Measurements from ENCODE around the gene TENM4. TPM values are rescaled to one million over a fixed set of nuclear protein-coding genes. Genes with fewer than 3 reads are reported as not detected.

Gene TENM4
- total RNA-seq, 1 donor from 2014 or later, result 0.63 TPM

DNA sequence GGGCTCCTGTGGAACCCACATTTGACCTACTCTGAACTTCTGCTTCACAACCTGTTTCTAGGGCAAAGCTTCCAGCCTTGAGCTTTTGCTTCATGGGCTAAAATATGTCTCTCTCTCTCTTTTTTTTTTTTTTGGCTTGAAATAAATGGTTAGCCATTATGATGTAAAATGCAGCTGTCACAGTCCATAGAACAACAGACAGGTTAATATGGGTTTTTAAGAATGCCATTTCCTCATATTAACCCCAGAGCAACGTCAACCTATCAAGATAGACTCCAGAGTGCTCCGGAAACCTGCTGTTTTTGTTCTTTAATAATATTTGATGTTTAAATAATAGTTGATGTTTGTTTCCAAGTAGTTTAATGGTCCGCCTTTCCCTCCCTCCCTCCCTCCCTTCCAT lies 285.6 kb downstream of the TENM4 start:
- no peak for DNase-seq
- H3K27me3 ChIP-seq (ENCODE audit: low read depth), result peaks cover 11% of the 10 kb centered on the region
- no peaks in the 10 kb centered on the region for H3K36me3 ChIP-seq
- no peaks in the 10 kb centered on the region for H3K4me1 ChIP-seq
- no peak overlapping the region for H3K4me3 ChIP-seq
- intact Hi-C loops (cut with micrococcal nuclease), result no loop called here
- no peak overlapping the region for H3K27ac ChIP-seq (replicated peaks)
- no peaks in the 10 kb centered on the region for H3K9me3 ChIP-seq (replicated peaks)
- TF ChIP-seq, protein P1, sequence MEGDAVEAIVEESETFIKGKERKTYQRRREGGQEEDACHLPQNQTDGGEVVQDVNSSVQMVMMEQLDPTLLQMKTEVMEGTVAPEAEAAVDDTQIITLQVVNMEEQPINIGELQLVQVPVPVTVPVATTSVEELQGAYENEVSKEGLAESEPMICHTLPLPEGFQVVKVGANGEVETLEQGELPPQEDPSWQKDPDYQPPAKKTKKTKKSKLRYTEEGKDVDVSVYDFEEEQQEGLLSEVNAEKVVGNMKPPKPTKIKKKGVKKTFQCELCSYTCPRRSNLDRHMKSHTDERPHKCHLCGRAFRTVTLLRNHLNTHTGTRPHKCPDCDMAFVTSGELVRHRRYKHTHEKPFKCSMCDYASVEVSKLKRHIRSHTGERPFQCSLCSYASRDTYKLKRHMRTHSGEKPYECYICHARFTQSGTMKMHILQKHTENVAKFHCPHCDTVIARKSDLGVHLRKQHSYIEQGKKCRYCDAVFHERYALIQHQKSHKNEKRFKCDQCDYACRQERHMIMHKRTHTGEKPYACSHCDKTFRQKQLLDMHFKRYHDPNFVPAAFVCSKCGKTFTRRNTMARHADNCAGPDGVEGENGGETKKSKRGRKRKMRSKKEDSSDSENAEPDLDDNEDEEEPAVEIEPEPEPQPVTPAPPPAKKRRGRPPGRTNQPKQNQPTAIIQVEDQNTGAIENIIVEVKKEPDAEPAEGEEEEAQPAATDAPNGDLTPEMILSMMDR (IDR thresholded peaks at IDR 0.05; ENCODE audit: borderline replicate concordance), result no peak

DNA sequence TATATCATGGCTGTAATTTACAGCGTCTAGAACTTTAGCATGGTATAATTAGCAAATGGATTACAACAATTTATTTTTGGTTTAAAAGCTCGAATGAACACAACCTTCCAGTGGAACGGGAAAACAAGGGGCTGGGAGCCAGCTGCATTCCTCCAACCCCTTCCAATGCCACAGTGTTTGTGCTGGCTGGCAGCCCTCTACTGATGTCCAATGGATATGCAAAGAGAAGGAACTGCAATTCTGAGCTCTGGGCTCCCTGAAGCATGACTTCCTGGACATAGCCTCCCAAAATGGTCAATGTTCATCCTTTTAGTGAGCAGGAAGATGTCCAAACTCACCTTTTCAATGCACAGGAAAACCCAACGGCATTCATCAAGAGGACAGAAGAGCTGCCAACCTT lies 288.3 kb downstream of the TENM4 start:
- TF ChIP-seq, protein P1 (IDR thresholded peaks at IDR 0.05; ENCODE audit: borderline replicate concordance), result no peak
- DNase-seq, result no peak
- Histone ChIP-seq H3K4me1 (no peaks in the 10 kb centered on the region), H3K36me3 (no peaks in the 10 kb centered on the region), H3K4me3 (no peak overlapping the region), H3K27ac (replicated peaks) (no peak overlapping the region), H3K27me3 (ENCODE audit: low read depth) (peaks cover 6% of the 10 kb centered on the region), H3K9me3 (replicated peaks) (no peaks in the 10 kb centered on the region)
- intact Hi-C loops (cut with micrococcal nuclease), result no loop called here

DNA sequence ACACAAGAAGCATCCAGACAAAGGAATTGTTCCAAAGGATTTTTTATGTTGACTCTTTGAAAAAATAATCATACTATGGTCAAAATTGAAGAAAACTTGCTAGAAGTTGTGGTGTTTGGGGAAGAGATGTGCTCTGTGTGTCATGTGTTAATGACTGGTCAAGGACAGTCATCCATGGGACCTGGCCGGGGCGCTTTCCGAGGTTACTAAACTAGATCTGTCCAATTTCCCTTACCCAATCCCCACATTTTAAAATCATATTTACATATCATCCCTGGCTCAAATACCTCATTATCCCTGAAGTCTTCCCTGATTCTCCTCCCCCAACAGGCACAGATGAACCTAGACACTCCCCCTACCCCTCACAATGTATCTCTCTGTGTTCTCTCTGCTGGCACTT lies 289.4 kb downstream of the TENM4 start:
- DNase-seq, result no peak
- no peaks in the 10 kb centered on the region for H3K4me1 ChIP-seq
- H3K27ac ChIP-seq (replicated peaks), result no peak overlapping the region
- peaks cover 6% of the 10 kb centered on the region for H3K27me3 ChIP-seq (ENCODE audit: low read depth)
- no peaks in the 10 kb centered on the region for H3K36me3 ChIP-seq
- no peaks in the 10 kb centered on the region for H3K9me3 ChIP-seq (replicated peaks)
- intact Hi-C loops (cut with micrococcal nuclease), result no loop called here
- TF ChIP-seq, protein P1 (IDR thresholded peaks at IDR 0.05; ENCODE audit: borderline replicate concordance), result no peak
- H3K4me3 ChIP-seq, result no peak overlapping the region

DNA sequence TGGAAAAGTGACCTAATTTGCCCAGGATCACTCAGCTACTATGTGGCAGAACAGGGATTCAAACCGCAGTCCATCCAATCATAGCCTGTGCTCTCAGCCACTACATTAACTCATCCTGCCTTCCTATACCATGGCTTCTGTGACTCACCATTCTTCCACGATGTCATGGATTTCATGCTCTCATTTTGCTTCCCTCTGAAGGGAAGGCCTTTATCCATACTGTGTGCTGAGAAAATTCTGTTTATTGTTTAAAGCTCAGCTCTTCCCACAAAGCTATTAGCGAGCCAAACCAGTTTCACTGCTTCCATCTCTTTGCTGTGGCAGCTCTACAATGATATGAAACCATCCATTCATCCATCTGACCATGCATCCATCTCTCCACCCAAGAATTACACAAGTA lies 289.9 kb downstream of the TENM4 start:
- no peak overlapping the region for H3K4me3 ChIP-seq
- intact Hi-C loops (cut with micrococcal nuclease), result no loop called here
- no peaks in the 10 kb centered on the region for H3K36me3 ChIP-seq
- H3K27ac ChIP-seq (replicated peaks), result no peak overlapping the region
- H3K9me3 ChIP-seq (replicated peaks), result no peaks in the 10 kb centered on the region
- TF ChIP-seq, protein P1 (IDR thresholded peaks at IDR 0.05; ENCODE audit: borderline replicate concordance), result no peak
- DNase-seq, result no peak
- peaks cover 6% of the 10 kb centered on the region for H3K27me3 ChIP-seq (ENCODE audit: low read depth)
- no peaks in the 10 kb centered on the region for H3K4me1 ChIP-seq

DNA sequence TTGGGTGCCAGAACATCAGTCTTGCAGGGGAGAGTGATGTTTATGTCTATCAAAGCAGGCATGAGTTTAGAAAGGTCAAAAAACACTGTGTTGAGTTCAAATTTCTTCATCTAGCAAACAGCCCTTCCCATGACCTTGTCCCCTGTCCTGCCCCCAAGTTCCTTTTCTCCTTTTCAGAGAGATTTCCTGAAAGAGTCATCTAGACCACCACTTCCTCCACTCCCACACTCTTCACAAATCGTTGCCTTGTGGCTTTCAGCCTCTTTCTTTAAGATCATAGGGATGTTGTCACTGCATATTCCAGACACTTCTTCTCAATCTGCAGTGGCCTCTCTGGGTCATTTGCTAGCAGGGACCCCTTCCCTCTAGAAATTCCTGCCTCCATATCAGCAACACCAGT lies 290.5 kb downstream of the TENM4 start:
- TF ChIP-seq, protein P1 (IDR thresholded peaks at IDR 0.05; ENCODE audit: borderline replicate concordance), result no peak
- Histone ChIP-seq H3K27me3 (ENCODE audit: low read depth) (peaks cover 6% of the 10 kb centered on the region), H3K36me3 (no peaks in the 10 kb centered on the region), H3K4me3 (no peak overlapping the region), H3K9me3 (replicated peaks) (no peaks in the 10 kb centered on the region), H3K27ac (replicated peaks) (no peak overlapping the region), H3K4me1 (no peaks in the 10 kb centered on the region)
- intact Hi-C loops (cut with micrococcal nuclease), result no loop called here
- no peak for DNase-seq

DNA sequence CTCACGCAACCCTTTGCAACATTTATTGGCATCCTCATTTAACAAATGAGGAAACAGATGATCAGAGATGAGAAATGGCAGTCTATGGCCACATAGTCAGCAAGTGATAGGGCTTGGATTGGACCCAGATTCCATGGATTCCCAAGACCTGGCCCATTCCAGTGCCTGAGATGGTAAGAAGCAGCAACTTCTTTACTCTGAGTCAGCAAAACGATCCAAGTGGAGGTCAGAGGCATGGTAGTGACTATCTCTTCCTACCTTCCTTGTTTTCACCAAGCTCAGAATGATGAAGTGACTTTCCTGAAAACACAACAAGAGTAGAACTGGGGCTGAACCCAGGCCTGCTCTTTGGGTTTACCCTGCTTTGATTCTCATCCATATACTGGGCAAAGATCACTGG lies 293.1 kb downstream of the TENM4 start:
- H3K36me3 ChIP-seq, result no peaks in the 10 kb centered on the region
- no peaks in the 10 kb centered on the region for H3K27me3 ChIP-seq (ENCODE audit: low read depth)
- no peak for DNase-seq
- H3K27ac ChIP-seq (replicated peaks), result no peak overlapping the region
- H3K9me3 ChIP-seq (replicated peaks), result peaks cover 2% of the 10 kb centered on the region
- H3K4me3 ChIP-seq, result no peak overlapping the region
- TF ChIP-seq, protein P1 (IDR thresholded peaks at IDR 0.05; ENCODE audit: borderline replicate concordance), result no peak
- intact Hi-C loops (cut with micrococcal nuclease), result no loop called here
- no peaks in the 10 kb centered on the region for H3K4me1 ChIP-seq
